Body of pancreas (tissue), 4 donors: ENCODE data around the gene SRSF7. TPM values are rescaled to one million over a fixed set of nuclear protein-coding genes. Genes with fewer than 3 reads are reported as not detected.
"Not testable (repeated sequence)": the region's sequence is repeated elsewhere in the genome, so short reads cannot be mapped to it uniquely, and the experiment has no call there.

Experiments
- ATAC-seq: fragments of 150-250 bp; one replicate; pipeline ENCODE4 v1.9.1; 2016
- DNase-seq, 4 donors: peaks; one replicate each; pipeline ENCODE4 v3.0.0-alpha.2; 2019
- H3K27ac ChIP-seq, 4 donors: fragments of 200-600 bp; sonication (generic); 1 replicate in 3 of 4; 2 replicates in 1 of 4; pipeline versions ENCODE4 v1.5.1 to v1.6.1; 2016 to 2019; ENCODE audit warnings: mild to moderate bottlenecking in 1 of 4, mixed read lengths in 1 of 4, moderate library complexity in 1 of 4
- H3K27me3 ChIP-seq, 2 donors: fragments of 200-600 bp; sonication (generic); one replicate each; pipeline ENCODE4 v1.6.0; 2016; ENCODE audit warnings: mild to moderate bottlenecking in 1 of 2
- H3K36me3 ChIP-seq, 2 donors: fragments of 200-600 bp; sonication (generic); replicated peaks in 1 of 2; 2 replicates each; pipeline ENCODE4 v1.5.1; 2016; ENCODE audit warnings: low read depth in 2 of 2; ENCODE audit not compliant: insufficient read depth in 1 of 2
- H3K4me1 ChIP-seq: fragments of 200-600 bp; sonication (generic); one replicate; pipeline ENCODE4 v1.6.0; 2016
- H3K4me3 ChIP-seq, 2 donors: fragments of 200-600 bp; sonication (generic); 1 replicate in 1 of 2; 2 replicates in 1 of 2; pipeline ENCODE4 v1.5.1; 2016 to 2019
- H3K9me3 ChIP-seq, 3 donors: fragments of 200-600 bp; sonication (generic); 1 replicate in 2 of 3; 2 replicates in 1 of 3; pipeline ENCODE4 v1.5.1; 2016
- CTCF ChIP-seq, 7 experiments: fragments of 450-650 bp in 4 of 7; fragments of 200-600 bp in 3 of 7; sonication (generic) in 3 of 7; IDR thresholded peaks; one replicate each; pipeline ENCODE4 v1.5.1; 2016 to 2019; ENCODE audit warnings: antibody characterized with exemption in 7 of 7
- POLR2A ChIP-seq, 3 donors: fragments of 450-650 bp; IDR thresholded peaks; one replicate each; pipeline ENCODE4 v1.6.1; 2016; ENCODE audit warnings: antibody characterized with exemption in 3 of 3, mild to moderate bottlenecking in 2 of 3
- WGBS, 2 donors: methylation state at CpG; one replicate each; pipeline ENCODE4 v1.1.5; 2017; 5-methylcytosine and 5-hydroxymethylcytosine counted together
- intact Hi-C: fragments of 100-400 bp; cut with DNase I; formaldehyde crosslinking; loops from one replicate; pipeline ENCODE4 v1.15.1; 2023
- total RNA-seq, 2 donors: library from RNA; depleted of rRNA; stranded (reverse); fragments of >200 nt; gene quantifications; one replicate each; pipeline ENCODE4 v1.1.0, GENCODE V29; 2016

Gene SRSF7
- total RNA-seq, 2 donors from 2014 or later, result 55.8 to 68.2 TPM

- TF ChIP-seq POLR2A (IDR thresholded peaks at IDR 0.05) (no peak), CTCF (IDR thresholded peaks at IDR 0.05) (no peak)
- ATAC-seq (no peak), DNase-seq (no peak)
- WGBS, 2 donors, result 77 to 80% methylated on average over 5 of the region's 5 CpGs
- intact Hi-C loops, result no loop called here
- H3K4me1 ChIP-seq, result no peaks in the 10 kb centered on the region
- H3K27me3 ChIP-seq, result no peaks in the 10 kb centered on the region
- no peaks in the 10 kb centered on the region for H3K9me3 ChIP-seq
- H3K36me3 ChIP-seq, result no peaks in the 10 kb centered on the region
- no peak overlapping the region for H3K27ac ChIP-seq
- no peak overlapping the region for H3K4me3 ChIP-seq
Measured at GRCh38 chr2:38793511-38793910, 42.4 kb upstream of the SRSF7 start.

DNA sequence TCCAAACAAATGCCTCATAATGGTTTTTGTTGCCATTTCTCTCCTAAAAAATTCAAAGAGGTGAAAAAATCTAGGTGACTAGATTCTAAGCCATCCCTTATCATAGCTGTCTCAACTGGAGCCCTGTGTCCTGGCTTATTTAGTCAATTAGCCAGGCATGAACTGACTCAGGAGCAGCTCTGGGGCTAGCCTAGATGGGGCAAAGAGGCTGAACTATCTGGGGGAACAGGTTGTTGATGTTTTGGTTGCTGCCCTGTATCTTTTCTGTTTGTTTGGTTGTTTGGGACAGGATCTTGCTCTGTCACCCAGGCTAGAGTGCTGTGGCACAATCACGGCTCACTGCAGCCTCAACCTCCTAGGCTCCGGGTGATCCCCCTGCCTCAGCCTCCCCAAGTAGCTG is 41.6 kb upstream of the SRSF7 start:
- no peaks in the 10 kb centered on the region for H3K4me1 ChIP-seq

DNA sequence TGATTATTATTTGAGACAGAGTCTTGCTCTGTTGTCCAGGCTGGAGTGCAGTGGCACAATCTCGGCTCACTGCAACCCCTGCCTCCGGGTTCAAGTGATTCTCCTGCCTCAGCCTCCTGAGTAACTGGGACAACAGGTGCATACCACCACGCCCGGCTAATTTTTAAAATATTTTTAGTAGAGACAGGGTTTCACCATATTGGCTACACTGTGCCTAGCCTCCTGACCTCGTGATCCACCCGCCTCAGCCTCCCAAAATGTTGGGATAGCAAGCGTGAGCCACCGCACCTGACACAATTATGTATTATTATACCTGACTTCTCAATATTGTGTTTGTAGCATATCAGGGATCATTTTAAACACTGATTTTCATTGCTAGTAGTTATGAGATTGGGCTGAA is 41.2 kb upstream of the SRSF7 start:
- ATAC-seq, H3K27ac ChIP-seq, H3K9me3 ChIP-seq, DNase-seq, H3K4me1 ChIP-seq, H3K27me3 ChIP-seq, H3K36me3 ChIP-seq, H3K4me3 ChIP-seq, intact Hi-C loops: not testable (repeated sequence)
- 86 to 87% methylated on average over 8 of the region's 8 CpGs for WGBS, 2 donors

More for the DNA sequence above, 41.6 kb upstream of the SRSF7 start:
- Histone ChIP-seq H3K4me3 (no peak overlapping the region), H3K27me3 (no peaks in the 10 kb centered on the region), H3K27ac (no peak overlapping the region), H3K36me3 (no peaks in the 10 kb centered on the region), H3K9me3 (no peaks in the 10 kb centered on the region)
- 40 to 46% methylated on average over 2 of the region's 2 CpGs for WGBS, 2 donors
- TF ChIP-seq CTCF (IDR thresholded peaks at IDR 0.05), result no peak
- no peak for TF ChIP-seq POLR2A (IDR thresholded peaks at IDR 0.05)
- DNase-seq, result no peak
- no peak for ATAC-seq
- intact Hi-C loops, result no loop called here

DNA sequence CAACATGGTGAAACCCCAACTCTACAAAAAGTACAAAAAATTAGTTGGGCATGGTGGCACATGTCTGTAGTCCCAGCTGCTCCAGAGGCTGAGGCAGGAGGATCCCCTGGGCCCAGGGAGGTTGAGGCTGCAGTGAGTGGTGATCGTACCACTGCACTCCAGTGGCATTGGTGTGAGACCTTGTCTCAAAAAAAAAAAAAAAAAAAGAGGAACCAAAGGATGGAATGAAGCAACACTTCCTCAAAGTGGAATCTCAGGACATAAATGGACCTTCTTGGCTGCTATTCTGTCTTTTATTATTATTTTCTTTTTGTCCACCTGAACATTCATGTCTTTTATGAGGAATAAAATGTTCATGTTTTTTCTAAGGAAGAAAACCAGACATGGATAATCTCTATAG is 40.6 kb upstream of the SRSF7 start:
- Histone ChIP-seq H3K9me3 (no peaks in the 10 kb centered on the region), H3K27ac (no peak overlapping the region), H3K27me3 (no peaks in the 10 kb centered on the region), H3K36me3 (no peaks in the 10 kb centered on the region), H3K4me1 (no peaks in the 10 kb centered on the region), H3K4me3 (no peak overlapping the region)
- TF ChIP-seq POLR2A (IDR thresholded peaks at IDR 0.05) (no peak), CTCF (IDR thresholded peaks at IDR 0.05) (no peak)
- DNase-seq (no peak), ATAC-seq (no peak)
- intact Hi-C loops, result no loop called here
- 88 to 100% methylated on average over 1 of the region's 1 CpG for WGBS, 2 donors

DNA sequence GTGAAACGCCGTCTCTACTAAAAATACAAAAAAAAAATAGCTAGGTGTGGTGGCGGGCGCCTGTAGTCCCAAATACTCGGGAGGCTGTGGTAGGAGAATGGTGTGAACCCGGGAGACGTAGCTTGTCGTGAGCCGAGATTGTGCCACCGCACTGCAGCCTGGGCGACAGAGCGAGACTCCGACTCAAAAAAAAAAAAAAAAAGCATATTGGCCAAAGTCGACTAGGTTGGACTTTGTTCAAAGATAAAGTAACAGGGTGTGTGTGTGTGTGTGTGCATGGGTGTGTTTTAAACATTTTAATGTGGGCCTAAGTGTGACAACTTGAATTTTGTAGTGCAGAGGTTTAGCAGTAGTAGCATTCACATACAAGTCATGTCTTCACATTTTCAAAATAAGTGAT is 38.5 kb upstream of the SRSF7 start:
- ATAC-seq (no peak), DNase-seq (no peak)

More for the DNA sequence above, 38.5 kb upstream of the SRSF7 start:
- no peaks in the 10 kb centered on the region for H3K9me3 ChIP-seq
- WGBS, 2 donors, result 78 to 87% methylated on average over 12 to 14 of the region's 14 CpGs
- no peaks in the 10 kb centered on the region for H3K36me3 ChIP-seq
- H3K27me3 ChIP-seq, result no peaks in the 10 kb centered on the region
- H3K4me1 ChIP-seq, result peaks cover 7% of the 10 kb centered on the region
- TF ChIP-seq CTCF (IDR thresholded peaks at IDR 0.05) (no peak), POLR2A (IDR thresholded peaks at IDR 0.05) (no peak)
- no peak overlapping the region for H3K4me3 ChIP-seq
- H3K27ac ChIP-seq, result no peak overlapping the region
- intact Hi-C loops, result no loop called here
